Upper lobe of left lung (tissue), 6 donors: ENCODE measurements around the gene LYPD5. TPM values are rescaled to one million over a fixed set of nuclear protein-coding genes. Genes with fewer than 3 reads are reported as not detected.
"Not testable (repeated sequence)": the region's sequence is repeated elsewhere in the genome, so short reads cannot be mapped to it uniquely, and the experiment has no call there.

ENCODE experiments used
- ATAC-seq, 2 donors: fragments of 200-7000 bp; cut with Tn5 transposase; one replicate each; pipeline ENCODE4 v1.9.1; 2022; ENCODE audit warnings: mild to moderate bottlenecking in 2 of 2, moderate library complexity in 2 of 2; ENCODE audit not compliant: low FRiP score in 2 of 2
- DNase-seq, 2 donors: peaks; one replicate each; pipeline ENCODE4 v3.0.0-alpha.2; 2019 to 2020
- H3K27ac ChIP-seq, 4 donors: fragments of 200-600 bp; sonication (generic); one replicate each; pipeline ENCODE4 v1.5.1; 2016 to 2019
- H3K27me3 ChIP-seq, 4 donors: fragments of 200-600 bp; sonication (generic); one replicate each; pipeline ENCODE4 v1.5.1; 2017 to 2019
- H3K36me3 ChIP-seq, 4 donors: fragments of 200-600 bp; sonication (generic); one replicate each; pipeline ENCODE4 v1.5.1; 2016 to 2019
- H3K4me1 ChIP-seq, 4 donors: fragments of 200-600 bp; sonication (generic); one replicate each; pipeline ENCODE4 v1.5.1; 2018 to 2019
- H3K4me3 ChIP-seq, 4 donors: fragments of 200-600 bp; sonication (generic); one replicate each; pipeline ENCODE4 v1.5.1; 2017 to 2019; ENCODE audit warnings: mild to moderate bottlenecking in 2 of 4, moderate library complexity in 1 of 4
- H3K9me3 ChIP-seq, 4 donors: fragments of 200-600 bp; sonication (generic); one replicate each; pipeline ENCODE4 v1.5.1; 2018 to 2019
- CTCF ChIP-seq, 6 experiments: fragments of 450-650 bp in 4 of 6; fragments of 200-600 bp in 2 of 6; sonication (generic) in 2 of 6; IDR thresholded peaks; one replicate each; pipeline ENCODE4 v1.5.1; 2016 to 2019; ENCODE audit warnings: antibody characterized with exemption in 6 of 6
- EP300 ChIP-seq, 4 donors: sonication (generic); formaldehyde crosslinking; IDR thresholded peaks; one replicate each; pipeline ENCODE4 v1.5.1; 2017; ENCODE audit warnings: antibody characterized with exemption in 4 of 4, control low read depth in 2 of 4
- POLR2A ChIP-seq, 4 donors: fragments of 450-650 bp; IDR thresholded peaks; one replicate each; pipeline ENCODE4 v1.5.1; 2016 to 2017; ENCODE audit warnings: antibody characterized with exemption in 4 of 4, mild to moderate bottlenecking in 2 of 4
- POLR2AphosphoS5 ChIP-seq, 2 donors: sonication (generic); formaldehyde crosslinking; IDR thresholded peaks; one replicate each; pipeline ENCODE4 v1.5.1; 2017; ENCODE audit warnings: antibody characterized with exemption in 2 of 2
- WGBS, 2 donors: methylation state at CpG; one replicate each; pipeline ENCODE4 v1.1.5; 2017 to 2018; 5-methylcytosine and 5-hydroxymethylcytosine counted together
- total RNA-seq, 6 donors: library from RNA; depleted of rRNA in 4 of 6; stranded (reverse); fragments of >200 nt in 4 of 6; gene quantifications; one replicate each; pipeline versions ENCODE4 v1.1.0 to v1.2.1, GENCODE V29; 2016 to 2021
- donor health status: DM: no; HTN: no; CAD: no; lungs with moderate emphysema.
- donor health status: DM: no; HTN: yes; CAD: no; lungs with severe emphysema.

The LYPD5 gene
- total RNA-seq, 6 donors from 2014 or later: 2.7 to 9.9 (median 6.0) TPM

- no peak overlapping the region for H3K4me3 ChIP-seq
- peaks cover 5 to 26% (median 20%) of the 10 kb centered on the region in 4 donors for H3K4me1 ChIP-seq
- no peak for ATAC-seq
- 71 to 100% methylated on average over 1 of the region's 1 CpG for WGBS, 2 donors
- peak overlapping the region in 1 of 4 donors; percentile 70 for H3K27ac ChIP-seq
- no peaks in the 10 kb centered on the region for H3K36me3 ChIP-seq
- TF ChIP-seq POLR2A (IDR thresholded peaks at IDR 0.05): no peak
- no peak for TF ChIP-seq POLR2AphosphoS5 (IDR thresholded peaks at IDR 0.05)
- TF ChIP-seq CTCF (IDR thresholded peaks at IDR 0.05): no peak
- no peak for TF ChIP-seq EP300 (IDR thresholded peaks at IDR 0.05)
- DNase-seq: no peak
- H3K9me3 ChIP-seq: no peaks in the 10 kb centered on the region
- no peaks in the 10 kb centered on the region for H3K27me3 ChIP-seq
Observed at GRCh38 chr19:43767818-43768217, 34.4 kb downstream of the LYPD5 start.

GRCh38 chr19:43767316-43767715 is 34.9 kb downstream of the LYPD5 start:
- no peaks in the 10 kb centered on the region for H3K27me3 ChIP-seq
- no peaks in the 10 kb centered on the region for H3K36me3 ChIP-seq
- H3K4me1 ChIP-seq: peaks cover 5 to 26% (median 20%) of the 10 kb centered on the region in 4 donors
- no peak for ATAC-seq
- no peak for TF ChIP-seq EP300 (IDR thresholded peaks at IDR 0.05)
- TF ChIP-seq CTCF (IDR thresholded peaks at IDR 0.05): no peak
- no peak for TF ChIP-seq POLR2A (IDR thresholded peaks at IDR 0.05)
- no peak for TF ChIP-seq POLR2AphosphoS5 (IDR thresholded peaks at IDR 0.05)
- H3K9me3 ChIP-seq: no peaks in the 10 kb centered on the region
- no peak for DNase-seq
- no peak overlapping the region for H3K4me3 ChIP-seq
- peak overlapping the region in 1 of 4 donors; percentile 70 for H3K27ac ChIP-seq
- WGBS, 2 donors: 82% methylated on average over 6 to 7 of the region's 7 CpGs

- Histone ChIP-seq H3K36me3 (no peaks in the 10 kb centered on the region), H3K27me3 (no peaks in the 10 kb centered on the region), H3K9me3 (no peaks in the 10 kb centered on the region), H3K4me1 (peaks cover 5 to 26% (median 20%) of the 10 kb centered on the region in 4 donors), H3K27ac (peak overlapping the region in 2 of 4 donors; percentile 61 to 70), H3K4me3 (no peak overlapping the region)
- 69 to 81% methylated on average over 4 of the region's 4 CpGs for WGBS, 2 donors
- no peak for DNase-seq
- no peak for ATAC-seq
- TF ChIP-seq POLR2A (IDR thresholded peaks at IDR 0.05) (no peak), CTCF (IDR thresholded peaks at IDR 0.05) (no peak), POLR2AphosphoS5 (IDR thresholded peaks at IDR 0.05) (no peak), EP300 (IDR thresholded peaks at IDR 0.05) (no peak)
Observed at GRCh38 chr19:43766755-43767043, 35.5 kb downstream of the LYPD5 start.

DNA sequence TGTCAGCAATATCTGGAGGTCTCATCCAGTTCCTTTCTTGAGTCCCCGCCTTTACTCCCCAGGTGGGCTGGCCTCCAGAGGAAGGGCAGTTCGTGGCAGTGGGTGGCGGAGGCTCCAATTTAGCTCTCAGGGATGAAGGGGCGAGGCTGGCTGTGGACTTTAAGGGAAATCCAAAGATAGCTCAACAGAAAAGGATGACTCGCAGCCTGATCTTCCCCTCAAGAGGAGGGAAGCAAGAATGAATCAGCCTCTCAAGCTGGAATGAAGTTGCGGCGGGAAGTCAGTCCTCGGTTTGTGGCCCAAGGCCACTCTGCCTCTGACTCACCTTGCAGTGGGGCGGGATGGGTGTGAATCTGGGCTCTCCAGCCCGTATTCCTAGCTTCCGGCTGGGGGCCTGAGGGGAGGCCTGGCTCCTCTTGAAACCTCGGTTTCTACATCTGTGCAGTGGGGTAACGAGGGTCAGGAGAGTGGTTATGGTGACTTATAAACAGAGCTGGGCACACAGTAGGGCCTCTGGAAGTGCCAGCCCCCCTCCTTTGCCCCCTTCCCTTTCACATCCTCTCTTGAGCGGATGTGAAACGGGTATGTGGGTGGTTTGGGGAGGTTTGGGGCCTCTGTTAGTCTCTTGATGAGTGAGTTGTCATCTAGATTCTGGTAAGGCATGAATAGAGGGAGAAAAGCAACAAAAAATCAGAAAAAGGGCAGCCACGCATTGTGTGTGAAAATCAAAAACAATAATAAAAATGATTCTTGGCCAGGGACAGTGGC is 37.0 kb downstream of the LYPD5 start:
- H3K27me3 ChIP-seq: no peaks in the 10 kb centered on the region
- no peaks in the 10 kb centered on the region for H3K36me3 ChIP-seq
- peak in 1 of 2 donors; percentile 76 for DNase-seq
- peak overlapping the region in 3 of 4 donors; percentile 19 to 61 (median 38) for H3K27ac ChIP-seq
- ATAC-seq: peak; percentile 47 to 93
- TF ChIP-seq CTCF (IDR thresholded peaks at IDR 0.05) (no peak), POLR2A (IDR thresholded peaks at IDR 0.05) (peak in 1 of 4 donors; percentile 10), POLR2AphosphoS5 (IDR thresholded peaks at IDR 0.05) (peak; percentile 33 to 43)
- H3K4me1 ChIP-seq: peaks cover 5 to 26% (median 20%) of the 10 kb centered on the region in 4 donors
- WGBS, 2 donors: 48 to 57% methylated on average over 11 to 16 of the region's 16 CpGs
- no peak overlapping the region for H3K4me3 ChIP-seq
- no peaks in the 10 kb centered on the region for H3K9me3 ChIP-seq

GRCh38 chr19:43764684-43765083 is 37.6 kb downstream of the LYPD5 start:
- not testable (repeated sequence) for H3K27me3 ChIP-seq, H3K4me3 ChIP-seq, DNase-seq, H3K36me3 ChIP-seq, H3K9me3 ChIP-seq
- peak in 1 of 2 donors; percentile 44 for ATAC-seq
- Histone ChIP-seq H3K27ac (peak overlapping the region in 2 of 4 donors; percentile 38 to 61), H3K4me1 (peaks cover 5 to 26% (median 20%) of the 10 kb centered on the region in 4 donors)
- 75 to 77% methylated on average over 8 of the region's 8 CpGs for WGBS, 2 donors
